HepG2 (cell line): Measurements from ENCODE around the gene TTLL4. TPM values are rescaled to one million over a fixed set of nuclear protein-coding genes. Genes with fewer than 3 reads are reported as not detected.
A peak's percentile ranks its signal among the peaks of the same experiment; 100 is the strongest.

Experiments used
- AGO2 ChIP-seq: fragments of 200-400 bp; formaldehyde crosslinking; optimal IDR thresholded peaks from 2 replicates; pipeline ENCODE3; 2017; ENCODE audit warnings: mild to moderate bottlenecking, low read depth, low read length, moderate library complexity
- ARID3A ChIP-seq: IDR thresholded peaks from 2 replicates; pipeline ENCODE4 v1.6.1; 2012; ENCODE audit warnings: low read depth, low read length, improper control_type of control experiment
- ATF7-NPFF ChIP-seq: sonication (generic); formaldehyde crosslinking; IDR thresholded peaks from 2 replicates; pipeline ENCODE4 v1.8.1; 2023; ENCODE audit warnings: mild to moderate bottlenecking, low read depth, missing genetic modification reagents, moderate library complexity
- BCL3 ChIP-seq: sonication (generic); formaldehyde crosslinking; IDR thresholded peaks from 2 replicates; pipeline ENCODE4 v1.5.1; 2020; ENCODE audit warnings: mild to moderate bottlenecking, missing genetic modification reagents, moderate library complexity
- CEBPG ChIP-seq: IDR thresholded peaks from 2 replicates; pipeline ENCODE4 v1.6.1; 2016
- FOXA3 ChIP-seq: IDR thresholded peaks from 2 replicates; pipeline ENCODE4 v1.6.1; 2016; ENCODE audit warnings: missing genetic modification reagents, missing compliant biosample characterization
- HOXA9 ChIP-seq: sonication (generic); formaldehyde crosslinking; IDR thresholded peaks from 2 replicates; pipeline ENCODE4 v1.8.1; 2022; ENCODE audit warnings: missing genetic modification reagents, mild to moderate bottlenecking, moderate library complexity, borderline replicate concordance
- ISX ChIP-seq: sonication (generic); formaldehyde crosslinking; conservative IDR thresholded peaks from 2 replicates; pipeline ENCODE4 v1.5.0; 2020; ENCODE audit warnings: missing genetic modification reagents
- JARID2 ChIP-seq: sonication (generic); formaldehyde crosslinking; IDR thresholded peaks from 2 replicates; pipeline ENCODE4 v1.8.1; 2023; ENCODE audit warnings: missing genetic modification reagents, inconsistent platforms; ENCODE audit not compliant: insufficient replicate concordance
- MTF1 ChIP-seq: sonication (generic); formaldehyde crosslinking; IDR thresholded peaks from 2 replicates; pipeline ENCODE4 v1.5.0; 2020; ENCODE audit warnings: missing genetic modification reagents
- PRPF4 ChIP-seq: fragments of 200-400 bp; formaldehyde crosslinking; IDR thresholded peaks from 2 replicates; pipeline ENCODE4 v1.6.1; 2016; ENCODE audit warnings: low read length, low read depth; ENCODE audit not compliant: poor library complexity, severe bottlenecking
- REST ChIP-seq, 2 experiments: IDR thresholded peaks; 2 replicates each; pipeline ENCODE4 v1.6.1; 2011 to 2012; ENCODE audit warnings: low read length in 2 of 2, borderline replicate concordance in 1 of 2, low read depth in 1 of 2, mild to moderate bottlenecking in 1 of 2, moderate library complexity in 1 of 2
- YY1 ChIP-seq: IDR thresholded peaks from 2 replicates; pipeline ENCODE4 v1.6.1; 2011; ENCODE audit warnings: low read length, low read depth, moderate library complexity, mild to moderate bottlenecking; ENCODE audit not compliant: insufficient read depth, insufficient replicate concordance
- ZNF225 ChIP-seq: sonication (generic); formaldehyde crosslinking; IDR thresholded peaks from 2 replicates; pipeline ENCODE4 v1.4.0; 2020; ENCODE audit warnings: mild to moderate bottlenecking, missing genetic modification reagents
- ZNF24 ChIP-seq: fragments of 450-650 bp; IDR thresholded peaks from 2 replicates; pipeline ENCODE4 v1.6.1; 2017; ENCODE audit warnings: antibody characterized with exemption, mild to moderate bottlenecking
- ZNF660 ChIP-seq: sonication (generic); formaldehyde crosslinking; IDR thresholded peaks from 2 replicates; pipeline ENCODE4 v1.5.1; 2020; ENCODE audit warnings: mild to moderate bottlenecking, low read depth, missing genetic modification reagents, borderline replicate concordance
- ZNF784 ChIP-seq: sonication (generic); formaldehyde crosslinking; IDR thresholded peaks from 2 replicates; pipeline ENCODE4 v1.5.1; 2020; ENCODE audit warnings: missing genetic modification reagents, mild to moderate bottlenecking, borderline replicate concordance
- ZNF841 ChIP-seq: sonication (generic); formaldehyde crosslinking; IDR thresholded peaks from 2 replicates; pipeline ENCODE4 v1.8.1; 2023; ENCODE audit warnings: missing genetic modification reagents, borderline replicate concordance
- polyA plus RNA-seq, 8 experiments: library from polyadenylated mRNA; depleted of rRNA in 3 of 8; stranded (reverse) in 7 of 8; unstranded in 1 of 8; fragments of >200 nt; fragmentation: Illumina TruSeq in 4 of 8; extraction: Trizol in 4 of 8; gene quantifications; 2 replicates each; pipeline versions ENCODE4 v1.2.1 to v1.2.3, GENCODE V29; 2011 to 2016; ENCODE audit warnings: low read depth in 4 of 8, missing spikeins in 1 of 8, mixed read lengths in 1 of 8; ENCODE audit not compliant: insufficient read depth in 1 of 8
- total RNA-seq, 5 experiments: library from RNA; depleted of rRNA; stranded (reverse); fragments of >200 nt; fragmentation: Illumina TruSeq; extraction: Trizol; gene quantifications; 2 replicates each; pipeline ENCODE4 v1.2.3, GENCODE V29; 2016; ENCODE audit warnings: low read depth in 1 of 5

Gene TTLL4
- total and polyA plus RNA-seq, 2 of the 13 experiments (the other 11 are each of a cell fraction or from before 2014, with no cell fraction given) = 77.5 to 84.6 TPM

GRCh38 chr2:218710687-218711549 lies at the start of gene TTLL4 (continued):
- TF ChIP-seq BCL3 (peak; percentile 92), REST (IDR thresholded peaks at IDR 0.05; ENCODE audit: borderline replicate concordance in 1 of 2, low read depth in 1 of 2, low read length in 2 of 2) (no peak), AGO2 (peak; percentile 93), ZNF784 (CRISPR knock-in tag) (peak; percentile 95), CEBPG (CRISPR knock-in tag) (peak; percentile 54; the same call in 1 of the 2 replicates), ZNF660 (CRISPR knock-in tag) (0 out of 2 replicates have a peak, but pooled peaks have one; percentile 49), ZNF841 (CRISPR knock-in tag) (no peak), HOXA9 (CRISPR knock-in tag) (no peak), JARID2 (CRISPR knock-in tag) (peak; percentile 65), MTF1 (CRISPR knock-in tag) (no peak; the same call in 1 of the 2 replicates), ZNF24 (0 out of 2 replicates have a peak, but pooled peaks have one; percentile 42), FOXA3 (peak; percentile 76), ATF7-NPFF (peak; percentile 94; the same call in 1 of the 2 replicates), ARID3A (no peak; the same call in 1 of the 2 replicates), ISX (CRISPR knock-in tag) (no peak), PRPF4 (no peak), ZNF225 (CRISPR knock-in tag) (peak; percentile 98), YY1 (peak; percentile 76)
